ENCODE data around the gene COL26A1. TPM values are rescaled to one million over a fixed set of nuclear protein-coding genes. Genes with fewer than 3 reads are reported as not detected.

The COL26A1 gene
- total and polyA plus RNA-seq, 2 experiments from 2014 or later, result 11.6 to 19.1 TPM

- no peaks in the 10 kb centered on the region for H3K27me3 ChIP-seq
- DNase-seq (ENCODE audit: low spot score), result no peak
- no peak overlapping the region for H3K4me3 ChIP-seq
- no peaks in the 10 kb centered on the region for H4K20me1 ChIP-seq (ENCODE audit: insufficient read depth, poor library complexity, severe bottlenecking)
- peak overlapping the region; percentile 27 for H3K27ac ChIP-seq
- no peaks in the 10 kb centered on the region for H3K36me3 ChIP-seq (replicated peaks; ENCODE audit: insufficient read depth, low read depth)
- H2AFZ ChIP-seq, result no peak overlapping the region
- H3K4me1 ChIP-seq (ENCODE audit: insufficient read depth), result peaks cover 17% of the 10 kb centered on the region
- no peaks in the 10 kb centered on the region for H3K79me2 ChIP-seq
- TF ChIP-seq EZH2phosphoT487 (IDR thresholded peaks at IDR 0.05; ENCODE audit: low read depth, severe bottlenecking, unreplicated experiment) (no peak), EZH2 (IDR thresholded peaks at IDR 0.05; ENCODE audit: borderline replicate concordance) (no peak)
- TF ChIP-seq, protein P1, sequence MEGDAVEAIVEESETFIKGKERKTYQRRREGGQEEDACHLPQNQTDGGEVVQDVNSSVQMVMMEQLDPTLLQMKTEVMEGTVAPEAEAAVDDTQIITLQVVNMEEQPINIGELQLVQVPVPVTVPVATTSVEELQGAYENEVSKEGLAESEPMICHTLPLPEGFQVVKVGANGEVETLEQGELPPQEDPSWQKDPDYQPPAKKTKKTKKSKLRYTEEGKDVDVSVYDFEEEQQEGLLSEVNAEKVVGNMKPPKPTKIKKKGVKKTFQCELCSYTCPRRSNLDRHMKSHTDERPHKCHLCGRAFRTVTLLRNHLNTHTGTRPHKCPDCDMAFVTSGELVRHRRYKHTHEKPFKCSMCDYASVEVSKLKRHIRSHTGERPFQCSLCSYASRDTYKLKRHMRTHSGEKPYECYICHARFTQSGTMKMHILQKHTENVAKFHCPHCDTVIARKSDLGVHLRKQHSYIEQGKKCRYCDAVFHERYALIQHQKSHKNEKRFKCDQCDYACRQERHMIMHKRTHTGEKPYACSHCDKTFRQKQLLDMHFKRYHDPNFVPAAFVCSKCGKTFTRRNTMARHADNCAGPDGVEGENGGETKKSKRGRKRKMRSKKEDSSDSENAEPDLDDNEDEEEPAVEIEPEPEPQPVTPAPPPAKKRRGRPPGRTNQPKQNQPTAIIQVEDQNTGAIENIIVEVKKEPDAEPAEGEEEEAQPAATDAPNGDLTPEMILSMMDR (IDR thresholded peaks at IDR 0.05; ENCODE audit: poor library complexity), result no peak
- no peaks in the 10 kb centered on the region for H3K9me2 ChIP-seq (replicated peaks; ENCODE audit: insufficient read depth)
- WGBS (ENCODE audit: low lambda C conversion rate, missing lambda C conversion rate), result 54% methylated on average over 2 of the region's 2 CpGs
- H3K4me2 ChIP-seq, result no peak overlapping the region
- no peaks in the 10 kb centered on the region for H3K9me3 ChIP-seq (ENCODE audit: low read depth)
These were observed 243.8 kb downstream of the COL26A1 start for GRCh38 chr7:101606498-101606923.

Small RNA genes within 50 kb of the gene (small RNA-seq; reads per million reads assigned to genes)
- not detected for gene AC004965.1

Other genes starting within 250 kb of the COL26A1 start
- gene SERPINE1, start 235.8 kb upstream of the COL26A1 start, total RNA-seq, result 81.8 and 98.2 TPM in 2 replicates
- gene SERPINE1, start 235.8 kb upstream of the COL26A1 start, polyA plus RNA-seq, result 181 and 185 TPM in 2 replicates
- gene AP1S1, start 208.4 kb upstream of the COL26A1 start, total RNA-seq, result 85.8 and 118 TPM in 2 replicates
- gene AP1S1, start 208.4 kb upstream of the COL26A1 start, polyA plus RNA-seq, result 31.1 and 32.0 TPM in 2 replicates
- 0.30 and 0.32 TPM in 2 replicates for gene VGF, start 197.3 kb upstream of the COL26A1 start, total RNA-seq
- 0.19 and 0.80 TPM in 2 replicates for gene VGF, start 197.3 kb upstream of the COL26A1 start, polyA plus RNA-seq
- not detected in 2 replicates for gene NAT16, start 182.6 kb upstream of the COL26A1 start, total RNA-seq
- gene NAT16, start 182.6 kb upstream of the COL26A1 start, polyA plus RNA-seq, result not detected in 2 replicates
- 6.3 and 8.4 TPM in 2 replicates for gene MOGAT3, start 161.8 kb upstream of the COL26A1 start, total RNA-seq
- 10.5 and 14.0 TPM in 2 replicates for gene MOGAT3, start 161.8 kb upstream of the COL26A1 start, polyA plus RNA-seq
- gene PLOD3, start 145.3 kb upstream of the COL26A1 start, total RNA-seq, result 29.5 and 37.6 TPM in 2 replicates
- gene PLOD3, start 145.3 kb upstream of the COL26A1 start, polyA plus RNA-seq, result 127 and 129 TPM in 2 replicates
- 105 and 110 TPM in 2 replicates for gene ZNHIT1, start 144.7 kb upstream of the COL26A1 start, total RNA-seq
- gene ZNHIT1, start 144.7 kb upstream of the COL26A1 start, polyA plus RNA-seq, result 117 and 145 TPM in 2 replicates
- gene CLDN15, start 125.1 kb upstream of the COL26A1 start, total RNA-seq, result 11.4 and 14.3 TPM in 2 replicates
- gene CLDN15, start 125.1 kb upstream of the COL26A1 start, polyA plus RNA-seq, result 25.7 and 38.8 TPM in 2 replicates
- 131 and 150 TPM in 2 replicates for gene FIS1, start 117.8 kb upstream of the COL26A1 start, total RNA-seq
- 193 and 238 TPM in 2 replicates for gene FIS1, start 117.8 kb upstream of the COL26A1 start, polyA plus RNA-seq
- 24.2 and 30.5 TPM in 2 replicates for gene IFT22, start 41.1 kb upstream of the COL26A1 start, total RNA-seq
- gene IFT22, start 41.1 kb upstream of the COL26A1 start, polyA plus RNA-seq, result 29.8 and 42.2 TPM in 2 replicates